VCaP (cell line): ENCODE results near the gene SYNGR4.

ENCODE experiments used
- H3K27ac ChIP-seq: fragments of 450-650 bp; 2 replicates; pipeline ENCODE4 v1.5.1; 2017
- CTCF ChIP-seq: fragments of 450-650 bp; conservative IDR thresholded peaks from 2 replicates; pipeline ENCODE4 v1.5.1; 2017; ENCODE audit warnings: mild to moderate bottlenecking, moderate library complexity

SYNGR4 gene

GRCh38 chr19:48401287-48401686 is 37.1 kb downstream of the SYNGR4 start:
- H3K27ac ChIP-seq: no peak overlapping the region
- TF ChIP-seq CTCF: no peak

- TF ChIP-seq CTCF: no peak
- H3K27ac ChIP-seq: no peak overlapping the region
These were observed 39.4 kb downstream of the SYNGR4 start for GRCh38 chr19:48403606-48404005.

GRCh38 chr19:48405010-48405659 is 41.0 kb downstream of the SYNGR4 start:
- no peak for TF ChIP-seq CTCF
- H3K27ac ChIP-seq: no peak overlapping the region

- no peak for TF ChIP-seq CTCF
- H3K27ac ChIP-seq: no peak overlapping the region
These were observed 41.7 kb downstream of the SYNGR4 start for GRCh38 chr19:48405850-48406249.

GRCh38 chr19:48413879-48414587 is 49.9 kb downstream of the SYNGR4 start:
- TF ChIP-seq CTCF: no peak
- no peak overlapping the region for H3K27ac ChIP-seq

- H3K27ac ChIP-seq: no peak overlapping the region
- TF ChIP-seq CTCF: no peak
These were observed 51.2 kb downstream of the SYNGR4 start for GRCh38 chr19:48415395-48415794.

- no peak overlapping the region for H3K27ac ChIP-seq
- no peak for TF ChIP-seq CTCF
These were observed 51.6 kb downstream of the SYNGR4 start for GRCh38 chr19:48415806-48416221.
